NCI-H226 (cell line): ENCODE data around the gene STK32A.
A peak's percentile ranks its signal among the peaks of the same experiment; 100 is the strongest.

Source experiments
- DNase-seq: peaks from one replicate; pipeline ENCODE4 v3.0.0-alpha.2; 2015

Gene STK32A

DNA sequence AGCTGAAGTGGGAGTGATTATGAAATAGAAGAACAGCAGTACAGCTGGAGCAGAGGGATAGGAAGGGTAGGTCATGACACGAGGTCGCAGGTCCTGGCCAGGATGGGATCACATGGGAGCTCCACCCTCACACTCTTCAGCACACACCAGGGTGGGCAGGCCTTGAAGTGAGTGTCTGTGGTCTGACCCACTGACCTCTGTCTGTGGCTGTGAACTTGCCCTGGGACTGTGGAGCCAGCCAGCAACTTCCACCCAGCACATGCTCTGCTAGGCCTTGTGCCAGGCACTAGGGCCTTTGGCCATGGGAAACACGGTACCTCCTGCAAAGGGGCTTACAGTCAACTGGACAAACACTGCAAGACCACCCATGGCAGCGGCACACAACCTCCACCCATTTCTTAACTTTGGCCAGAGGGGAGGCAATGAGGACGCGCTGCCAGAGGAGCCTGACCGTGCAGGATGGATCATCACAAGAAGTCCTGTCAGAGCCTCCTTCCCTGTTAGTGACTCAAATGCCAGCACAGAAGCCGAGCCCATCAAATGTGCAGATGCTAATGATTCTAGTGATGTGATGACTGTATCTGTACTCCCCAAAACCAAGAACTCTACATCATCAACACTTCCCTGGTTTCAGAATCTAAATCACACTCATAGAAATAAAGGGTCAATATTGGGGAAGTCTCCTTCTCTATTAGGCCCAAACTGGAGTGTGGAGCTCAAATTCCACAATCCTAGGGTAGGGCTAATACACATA is 161.4 kb downstream of the STK32A start:
- DNase-seq = no peak

GRCh38 chr5:147397616-147398015 is 162.8 kb downstream of the STK32A start:
- no peak for DNase-seq

DNA sequence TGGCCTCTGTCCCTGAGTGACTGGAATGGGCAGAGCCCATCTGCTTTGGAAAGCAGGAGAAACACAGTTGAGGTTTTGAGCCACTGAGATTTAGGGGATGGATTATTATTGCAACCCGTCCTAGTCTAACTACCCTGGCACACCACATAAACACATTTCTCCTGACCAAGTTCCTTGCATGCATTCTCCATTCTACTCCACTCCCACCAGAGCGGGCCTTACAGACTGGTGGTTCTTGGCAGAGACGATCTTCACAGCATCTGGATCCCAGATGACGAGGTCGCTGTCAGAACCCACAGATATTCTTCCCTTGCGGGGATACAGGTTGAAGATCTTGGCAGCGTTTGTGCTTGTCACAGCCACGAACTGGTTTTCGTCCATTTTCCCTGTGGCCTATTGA is 164.0 kb downstream of the STK32A start:
- DNase-seq = no peak

DNA sequence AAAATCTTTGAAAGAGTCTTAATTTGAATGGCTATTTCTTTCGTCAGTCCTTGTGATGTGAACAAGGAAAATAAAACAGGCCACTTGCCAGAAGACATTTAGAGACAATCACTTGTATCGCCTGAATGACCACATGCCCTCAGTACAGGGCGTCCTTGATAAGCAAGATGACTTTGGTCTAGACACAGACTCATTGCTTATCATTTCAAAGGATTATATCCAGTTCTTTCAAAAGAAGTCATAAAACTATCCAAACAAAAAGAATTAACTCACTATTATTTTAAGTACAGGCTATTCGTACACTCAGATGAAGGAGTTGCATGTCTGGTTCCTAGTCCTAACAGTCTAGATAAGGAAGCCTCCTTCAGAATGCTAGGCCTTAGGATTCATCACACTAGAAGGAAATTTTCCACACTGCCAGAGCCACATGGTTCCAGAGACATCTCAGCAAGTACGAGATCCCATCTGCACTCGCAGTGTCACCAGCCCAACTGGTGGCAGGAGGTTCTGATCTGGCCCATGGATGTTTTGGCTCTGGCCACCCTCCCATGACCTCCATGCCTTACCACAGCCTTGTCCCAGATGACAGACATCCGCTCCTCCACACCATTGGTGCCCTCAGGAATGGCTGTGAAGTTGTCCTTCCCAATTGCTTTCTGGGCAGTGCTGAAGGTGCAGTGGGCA is 165.4 kb downstream of the STK32A start:
- no peak for DNase-seq

- no peak for DNase-seq
Measured at GRCh38 chr5:147400881-147401280, 166.1 kb downstream of the STK32A start.

DNA sequence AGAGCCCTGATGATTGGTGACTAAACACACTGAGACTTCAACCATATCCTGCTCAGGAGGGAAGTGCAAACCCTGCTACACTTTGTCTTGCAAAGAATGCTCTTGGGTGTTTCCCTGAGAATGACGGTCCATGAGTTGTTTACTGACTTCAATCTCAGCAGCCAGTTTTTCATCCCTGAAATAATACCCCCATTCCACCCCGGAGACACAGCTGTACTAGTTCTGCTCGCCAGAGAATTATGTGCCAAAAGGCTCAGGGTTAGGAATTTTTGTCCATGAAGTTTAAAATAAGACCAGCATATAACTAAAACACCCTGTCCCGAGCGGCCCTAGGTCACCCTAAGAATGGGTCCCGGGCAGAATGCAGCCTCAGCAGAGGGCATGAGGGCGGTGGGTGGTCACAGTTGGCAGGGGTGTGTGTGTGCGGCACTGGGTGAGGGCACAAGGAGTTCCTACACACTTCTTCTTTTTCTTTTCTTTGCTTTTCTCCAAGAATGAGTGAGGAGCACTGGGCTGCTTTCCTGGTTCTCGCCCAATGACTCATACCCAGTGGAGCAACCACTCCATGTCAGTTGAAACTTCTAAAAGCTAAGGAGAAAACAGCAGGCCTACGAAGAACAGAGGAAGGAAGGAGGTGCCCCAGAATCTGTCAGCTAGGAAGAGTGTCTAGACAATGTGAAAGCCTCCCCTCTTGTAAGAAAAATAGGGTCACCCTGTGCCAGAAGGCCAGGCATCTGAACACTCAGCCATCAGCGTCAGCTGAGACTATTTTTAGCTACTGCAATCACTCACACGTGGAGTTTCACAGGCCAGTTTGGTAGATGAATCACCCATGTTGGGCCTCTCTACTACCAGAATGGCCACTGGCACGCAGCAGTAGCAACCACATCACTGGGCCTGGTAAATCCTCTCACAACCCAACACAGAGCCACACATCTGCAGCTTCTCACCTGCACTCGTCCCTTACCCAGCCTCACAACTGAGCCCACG is 169.1 kb downstream of the STK32A start:
- DNase-seq = peak; percentile 93

DNA sequence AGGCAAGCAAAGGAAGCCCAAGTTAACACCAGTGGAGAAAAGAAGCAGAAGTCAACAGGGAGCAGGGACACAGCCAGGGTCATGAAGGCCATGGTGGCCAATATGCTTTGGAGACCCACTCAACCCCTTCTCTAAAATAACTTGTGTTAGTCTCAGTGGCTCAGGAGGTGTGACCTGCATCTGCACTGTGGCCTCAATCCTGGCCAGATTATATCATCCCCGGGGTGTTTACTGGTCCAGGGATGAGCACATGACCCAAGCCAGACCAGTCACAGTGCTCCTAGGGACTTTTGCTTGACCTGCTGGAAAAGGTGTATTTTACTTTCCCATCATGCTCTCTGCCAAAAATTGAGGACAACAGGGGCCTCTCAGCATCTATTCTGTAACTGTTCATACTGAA is 169.9 kb downstream of the STK32A start:
- no peak for DNase-seq

- no peak for DNase-seq
Measured at GRCh38 chr5:147406636-147407035, 171.8 kb downstream of the STK32A start.

DNA sequence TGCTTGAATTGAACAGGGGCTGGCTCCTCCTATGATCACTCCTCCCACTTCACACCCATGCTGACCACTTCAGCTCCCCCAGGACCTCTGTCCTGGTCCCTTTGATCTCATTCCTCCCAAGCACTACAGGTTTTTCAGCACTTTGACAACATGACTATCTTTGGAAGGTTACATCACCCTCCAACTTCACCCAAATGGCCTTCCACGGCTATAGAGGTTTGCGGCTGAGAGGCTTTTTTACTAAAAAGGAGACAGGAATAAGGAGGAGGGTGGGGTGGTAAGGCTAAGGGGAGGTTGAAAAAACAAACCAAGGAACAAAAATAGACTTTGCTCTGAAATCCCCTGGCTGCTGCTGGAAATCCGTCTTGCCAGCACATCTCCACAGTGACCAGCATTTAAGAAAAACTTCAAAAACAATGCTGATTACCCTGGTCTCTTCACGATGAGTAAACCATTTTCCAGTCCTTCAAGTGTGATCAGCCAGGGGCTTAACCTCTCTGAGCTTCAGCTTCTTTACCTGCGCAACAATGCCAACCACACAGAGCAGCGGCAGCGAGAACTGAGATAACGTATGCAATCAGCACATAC is 172.4 kb downstream of the STK32A start:
- peak; percentile 76 for DNase-seq

GRCh38 chr5:147408980-147409379 is 174.2 kb downstream of the STK32A start:
- peak; percentile 28 for DNase-seq

- peak; percentile 78 for DNase-seq
Measured at GRCh38 chr5:147410496-147411358, 175.9 kb downstream of the STK32A start.

GRCh38 chr5:147411359-147412319 is 176.8 kb downstream of the STK32A start:
- DNase-seq = peak; percentile 69

DNA sequence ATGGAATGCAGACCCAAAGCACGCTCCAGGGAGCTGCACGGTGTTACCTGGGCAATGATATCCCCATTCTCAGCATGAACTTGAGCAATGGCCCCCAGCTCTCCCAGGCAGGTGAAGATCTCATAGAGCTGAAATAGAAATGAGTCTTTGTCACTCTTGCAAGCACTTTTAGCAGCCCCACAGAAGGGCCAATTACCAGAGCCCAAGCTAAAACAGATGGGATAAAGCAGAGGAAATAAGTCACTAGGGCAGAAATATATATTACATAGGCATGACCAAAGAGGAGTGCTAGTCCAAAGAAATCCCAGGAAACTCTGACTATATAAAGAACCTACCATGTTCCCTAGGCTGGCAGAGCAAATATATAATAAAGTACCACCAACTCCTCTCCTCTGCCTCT is 177.7 kb downstream of the STK32A start:
- no peak for DNase-seq

- no peak for DNase-seq
Measured at GRCh38 chr5:147413266-147413665, 178.4 kb downstream of the STK32A start.

DNA sequence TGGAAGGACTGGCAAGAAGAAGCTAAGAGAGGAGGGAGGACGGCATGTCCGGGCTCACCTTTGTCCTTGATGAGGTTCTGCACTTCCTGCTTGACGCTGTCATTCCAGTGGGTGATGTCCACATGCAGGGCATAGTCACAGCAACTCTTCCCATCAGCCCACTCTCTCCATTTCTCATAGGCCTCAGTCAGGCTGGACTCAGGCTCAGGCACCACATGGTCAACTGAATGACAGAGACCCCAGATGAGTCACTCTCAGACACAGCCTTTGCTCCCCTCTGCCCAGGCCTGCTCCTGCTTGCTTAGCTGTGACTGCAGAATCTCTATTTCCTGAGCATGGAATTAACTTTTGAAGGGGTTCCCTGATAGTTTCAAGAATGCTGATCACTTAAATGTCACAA is 180.8 kb downstream of the STK32A start:
- DNase-seq = no peak

DNA sequence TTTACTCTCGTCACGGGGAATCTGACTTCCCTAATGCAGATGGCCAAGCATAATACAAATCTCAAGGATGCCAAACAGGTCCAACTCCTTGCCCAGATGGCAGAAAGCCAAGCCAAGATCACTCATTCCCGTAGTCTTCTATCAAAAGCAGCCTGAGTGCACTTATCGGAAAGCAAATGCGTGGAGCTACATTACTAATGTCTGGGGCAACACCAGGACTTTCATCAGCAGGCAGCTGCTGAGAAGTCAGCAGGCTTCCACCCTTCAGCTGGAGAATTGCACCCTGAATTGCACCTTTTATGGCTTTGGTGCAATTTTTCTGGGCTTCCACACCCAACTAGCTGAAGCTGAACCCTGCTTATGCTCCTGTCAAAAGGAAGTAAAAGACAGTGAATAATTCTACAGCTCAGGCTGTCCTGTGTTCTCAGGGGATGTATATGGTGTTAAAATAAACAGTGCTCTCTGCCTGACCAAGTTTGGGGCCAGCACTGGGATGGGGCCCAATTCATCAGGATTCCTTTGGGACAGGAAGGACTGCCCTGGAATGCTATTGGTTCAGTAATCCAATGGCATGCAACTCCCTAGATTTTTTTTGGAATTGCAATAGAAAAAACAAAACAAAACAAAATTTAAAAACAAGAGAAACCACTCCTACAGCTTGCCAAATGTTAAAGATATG is 182.4 kb downstream of the STK32A start:
- DNase-seq = no peak

- DNase-seq = no peak
Measured at GRCh38 chr5:147418613-147419012, 183.8 kb downstream of the STK32A start.

DNA sequence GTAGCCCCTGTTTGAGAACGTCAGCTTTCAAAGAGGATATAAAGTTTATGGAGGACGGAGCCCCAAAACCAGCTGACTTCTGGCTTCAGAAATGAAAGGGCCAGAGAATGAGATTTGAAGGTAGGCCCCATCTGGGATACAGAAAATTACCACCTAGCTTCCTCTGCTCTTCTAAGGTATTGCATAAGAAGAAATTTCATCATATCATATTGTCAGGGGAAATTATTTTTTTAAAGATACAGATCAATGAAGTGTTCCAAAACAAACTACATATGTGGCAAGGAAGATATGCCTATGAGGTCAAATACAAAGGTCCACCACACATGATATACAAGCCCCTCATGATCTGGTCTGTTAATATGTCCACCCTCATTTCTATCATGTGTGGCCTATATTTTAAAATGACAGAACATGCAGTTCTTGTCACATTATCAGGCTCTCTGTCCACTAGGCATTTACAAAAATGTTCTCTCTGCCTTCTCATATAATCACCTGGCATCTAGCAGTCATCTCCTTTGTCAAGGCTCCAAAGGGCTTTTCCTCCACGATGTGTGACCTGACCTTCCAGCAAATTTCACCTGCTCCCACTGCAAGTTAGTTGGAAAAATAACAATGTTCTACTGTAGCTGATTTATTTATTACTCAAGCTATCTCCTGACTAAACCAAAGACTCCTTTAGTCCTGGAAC is 192.0 kb downstream of the STK32A start:
- DNase-seq = no peak
